Endothelial cell of umbilical vein (primary cell): ENCODE data around the gene RBM20. TPM values are rescaled to one million over a fixed set of nuclear protein-coding genes. Genes with fewer than 3 reads are reported as not detected.

Experiments
- BruUV-seq: library from RNA; stranded (reverse); fragments of 400-500 nt; replicated peaks from 2 replicates; lab custom pipeline; 2021; lab: Mats Ljungman, UMichigan
- CTCF ChIA-PET: fragments of 300-600, 350-600 bp; sonication (Branson Sonifier 250); formaldehyde crosslinking; loops from one replicate; lab custom pipeline; 2021; ENCODE audit warnings: antibody characterized with exemption, inconsistent platforms; lab: Charles Lee
- POLR2A ChIA-PET: fragments of 300-600, 350-600 bp; sonication (Branson Sonifier 250); formaldehyde crosslinking; loops from one replicate; lab custom pipeline; 2021; ENCODE audit warnings: antibody characterized with exemption, inconsistent platforms; lab: Charles Lee
- DNase-seq: peaks from one replicate; pipeline ENCODE4 v3.0.0-alpha.2; 2011; ENCODE audit warnings: low read depth, low spot score
- FAIRE-seq: peaks from 2 replicates; lab custom pipeline; 2011; peaks lifted over from hg19 to GRCh38; lab: Jason Lieb, UNC
- H2AFZ ChIP-seq: 2 replicates; pipeline ENCODE4 v1.6.0; 2012; ENCODE audit warnings: low read depth, low read length, control low read depth, inconsistent platforms
- H3K27ac ChIP-seq: 2 replicates; pipeline ENCODE4 v1.5.1; 2011; ENCODE audit warnings: low read depth, mild to moderate bottlenecking, control low read depth, low read length, moderate library complexity; ENCODE audit not compliant: insufficient read depth
- H3K27me3 ChIP-seq, 2 experiments: 2 replicates each; pipeline versions ENCODE4 v1.6.0 to v1.6.1; 2011; ENCODE audit warnings: low read length in 2 of 2, mixed read lengths in 1 of 2; ENCODE audit not compliant: control insufficient read depth in 2 of 2, insufficient read depth in 2 of 2
- H3K36me3 ChIP-seq, 2 experiments: 2 replicates in 1 of 2; 3 replicates in 1 of 2; pipeline ENCODE4 v1.5.1; 2011; ENCODE audit warnings: low read length in 2 of 2, mild to moderate bottlenecking in 1 of 2, moderate library complexity in 1 of 2; ENCODE audit not compliant: control insufficient read depth in 2 of 2, insufficient read depth in 2 of 2; ENCODE audit errors: extremely low read depth in 1 of 2
- H3K4me1 ChIP-seq: 3 replicates; pipeline ENCODE4 v1.5.1; 2011; ENCODE audit warnings: mild to moderate bottlenecking, low read length; ENCODE audit not compliant: control insufficient read depth, insufficient read depth; ENCODE audit errors: extremely low read depth
- H3K4me2 ChIP-seq: 2 replicates; pipeline ENCODE4 v1.6.1; 2011; ENCODE audit warnings: low read length, control low read depth, mixed read lengths; ENCODE audit not compliant: insufficient read depth
- H3K4me3 ChIP-seq, 3 experiments: fragments of 200-600 bp in 1 of 3; sonication (generic), shearing (Covaris generic) in 1 of 3; replicated peaks in 1 of 3; 2 replicates each; pipeline ENCODE4 v1.5.1; 2011 to 2016; ENCODE audit warnings: control low read depth in 3 of 3, low read length in 3 of 3, mild to moderate bottlenecking in 2 of 3, inconsistent platforms in 1 of 3, low read depth in 1 of 3, moderate library complexity in 1 of 3; ENCODE audit not compliant: insufficient read depth in 1 of 3
- H3K79me2 ChIP-seq: 2 replicates; pipeline ENCODE4 v1.6.0; 2012; ENCODE audit warnings: low read length, inconsistent platforms; ENCODE audit not compliant: control insufficient read depth, insufficient read depth
- H3K9ac ChIP-seq: replicated peaks from 2 replicates; pipeline ENCODE3; 2011; ENCODE audit warnings: low read length, control low read depth; ENCODE audit not compliant: insufficient read depth; ENCODE audit errors: extremely low read depth
- H3K9me1 ChIP-seq: replicated peaks from 3 replicates; pipeline ENCODE4 v1.6.0; 2011; ENCODE audit warnings: mild to moderate bottlenecking, low read length; ENCODE audit not compliant: control insufficient read depth, insufficient read depth; ENCODE audit errors: extremely low read depth
- H3K9me3 ChIP-seq: replicated peaks from 2 replicates; pipeline ENCODE4 v1.5.1; 2012; ENCODE audit warnings: low read length, inconsistent platforms; ENCODE audit not compliant: control insufficient read depth, insufficient read depth
- H4K20me1 ChIP-seq: replicated peaks from 2 replicates; pipeline ENCODE3; 2011; ENCODE audit warnings: mild to moderate bottlenecking, low read length; ENCODE audit not compliant: control insufficient read depth, insufficient read depth; ENCODE audit errors: extremely low read depth
- EZH2 ChIP-seq: IDR thresholded peaks from 2 replicates; pipeline ENCODE4 v1.6.1; 2012; ENCODE audit warnings: borderline replicate concordance, low read depth, mild to moderate bottlenecking, moderate library complexity, low read length, inconsistent platforms; ENCODE audit not compliant: severe bottlenecking
- FOS ChIP-seq: IDR thresholded peaks from 2 replicates; pipeline ENCODE4 v1.6.1; 2011; ENCODE audit warnings: mild to moderate bottlenecking, low read length, moderate library complexity, borderline replicate concordance; ENCODE audit not compliant: insufficient read depth
- GATA2 ChIP-seq: IDR thresholded peaks from 2 replicates; pipeline ENCODE4 v1.7.0; 2011; ENCODE audit warnings: low read depth, mild to moderate bottlenecking, moderate library complexity, mixed read lengths, low read length; ENCODE audit not compliant: insufficient read length, insufficient read depth
- JUN ChIP-seq: IDR thresholded peaks from 2 replicates; pipeline ENCODE4 v1.6.1; 2011; ENCODE audit warnings: borderline replicate concordance, low read depth; ENCODE audit not compliant: insufficient read length, insufficient read depth
- MAX ChIP-seq: IDR thresholded peaks from 2 replicates; pipeline ENCODE4 v1.6.1; 2011; ENCODE audit not compliant: insufficient read depth, insufficient read length
- MYC ChIP-seq: IDR thresholded peaks from one replicate; pipeline ENCODE4 v1.6.1; 2011; ENCODE audit warnings: mild to moderate bottlenecking, low read depth, low read length
- POLR2A ChIP-seq: IDR thresholded peaks from 2 replicates; pipeline ENCODE4 v1.6.1; 2012; ENCODE audit warnings: low read depth, mild to moderate bottlenecking, control low read depth, low read length
- POLR2AphosphoS5 ChIP-seq: IDR thresholded peaks from 2 replicates; pipeline ENCODE4 v1.6.1; 2012; ENCODE audit warnings: low read depth, mild to moderate bottlenecking, control low read depth, low read length, moderate library complexity; ENCODE audit not compliant: insufficient read depth
- dilution Hi-C: fragments of 300-500 bp; cut with MboI; formaldehyde crosslinking; loops from one replicate; pipeline ENCODE4 v1.15.0; 2019; ENCODE audit warnings: low sequenced_read_pairs; ENCODE audit not compliant: extremely low pct_ligation_motif_present
- intact Hi-C: fragments of 100-400 bp; cut with micrococcal nuclease; formaldehyde crosslinking; loops from one replicate; pipeline ENCODE4 v1.10.0; 2022
- polyA plus RNA-seq, 4 experiments: library from polyadenylated mRNA; depleted of rRNA in 3 of 4; stranded (reverse) in 3 of 4; unstranded in 1 of 4; fragments of >200 nt; gene quantifications; 2 replicates each; pipeline versions ENCODE4 v1.2.1 to v1.2.3, GENCODE V29; 2011 to 2012; ENCODE audit warnings: missing spikeins in 1 of 4
- total RNA-seq: library from RNA; stranded (reverse); gene quantifications from 2 replicates; pipeline ENCODE4 v1.2.3, GENCODE V29; 2021
- TF ChIP-seq, protein P1 (sequence below), 2 donors: IDR thresholded peaks; 1 replicate in 1 of 2; 2 replicates in 1 of 2; pipeline ENCODE4 v1.5.1; 2011; ENCODE audit warnings: low read length in 2 of 2, mild to moderate bottlenecking in 2 of 2, moderate library complexity in 2 of 2, control low read depth in 1 of 2, inconsistent platforms in 1 of 2, low read depth in 1 of 2; ENCODE audit not compliant: insufficient read depth in 1 of 2; ENCODE audit errors: extremely low read depth in 1 of 2

RBM20 gene
- total and polyA plus RNA-seq, 2 donors (not counting 3 experiments of a cell fraction or from before 2014, with no cell fraction given): 0.04 TPM; not detected in 1

GRCh38 chr10:110813743-110814472, 169.8 kb downstream of the RBM20 start:
- ChIA-PET POLR2A (no interaction called here), CTCF (no interaction called here)
- intact Hi-C loops: no loop called here
- no peaks in the 10 kb centered on the region for H3K27me3 ChIP-seq
- no TSS peak for BruUV-seq
- no peaks in the 10 kb centered on the region for H3K9me1 ChIP-seq
- no peak for FAIRE-seq
- no peak overlapping the region for H3K4me2 ChIP-seq
- TF ChIP-seq JUN: no peak
- TF ChIP-seq, protein P1, sequence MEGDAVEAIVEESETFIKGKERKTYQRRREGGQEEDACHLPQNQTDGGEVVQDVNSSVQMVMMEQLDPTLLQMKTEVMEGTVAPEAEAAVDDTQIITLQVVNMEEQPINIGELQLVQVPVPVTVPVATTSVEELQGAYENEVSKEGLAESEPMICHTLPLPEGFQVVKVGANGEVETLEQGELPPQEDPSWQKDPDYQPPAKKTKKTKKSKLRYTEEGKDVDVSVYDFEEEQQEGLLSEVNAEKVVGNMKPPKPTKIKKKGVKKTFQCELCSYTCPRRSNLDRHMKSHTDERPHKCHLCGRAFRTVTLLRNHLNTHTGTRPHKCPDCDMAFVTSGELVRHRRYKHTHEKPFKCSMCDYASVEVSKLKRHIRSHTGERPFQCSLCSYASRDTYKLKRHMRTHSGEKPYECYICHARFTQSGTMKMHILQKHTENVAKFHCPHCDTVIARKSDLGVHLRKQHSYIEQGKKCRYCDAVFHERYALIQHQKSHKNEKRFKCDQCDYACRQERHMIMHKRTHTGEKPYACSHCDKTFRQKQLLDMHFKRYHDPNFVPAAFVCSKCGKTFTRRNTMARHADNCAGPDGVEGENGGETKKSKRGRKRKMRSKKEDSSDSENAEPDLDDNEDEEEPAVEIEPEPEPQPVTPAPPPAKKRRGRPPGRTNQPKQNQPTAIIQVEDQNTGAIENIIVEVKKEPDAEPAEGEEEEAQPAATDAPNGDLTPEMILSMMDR (IDR thresholded peaks at IDR 0.05; ENCODE audit: extremely low read depth in 1 of 2, insufficient read depth in 1 of 2, low read depth in 1 of 2, low read length in 2 of 2): no peak
- TF ChIP-seq POLR2AphosphoS5: no peak
- no peak for TF ChIP-seq EZH2
- no peak for TF ChIP-seq GATA2
- TF ChIP-seq FOS: no peak
- no peak for TF ChIP-seq MAX
- TF ChIP-seq POLR2A: no peak
- TF ChIP-seq MYC: no peak
- H3K4me3 ChIP-seq: no peak overlapping the region
- H2AFZ ChIP-seq: no peak overlapping the region
- H4K20me1 ChIP-seq: no peaks in the 10 kb centered on the region
- H3K9ac ChIP-seq: no peak overlapping the region
- no peaks in the 10 kb centered on the region for H3K36me3 ChIP-seq
- H3K27ac ChIP-seq: no peak overlapping the region
- no peaks in the 10 kb centered on the region for H3K4me1 ChIP-seq
- dilution Hi-C loops: no loop called here
- H3K9me3 ChIP-seq: no peaks in the 10 kb centered on the region
- DNase-seq: no peak
- no peaks in the 10 kb centered on the region for H3K79me2 ChIP-seq
